Right lobe of liver (tissue), 4 donors: ENCODE measurements around the gene DOCK1.

ENCODE experiments used
- POLR2A ChIP-seq: fragments of 450-650 bp; IDR thresholded peaks from one replicate; pipeline ENCODE4 v1.6.1; 2017; ENCODE audit warnings: antibody characterized with exemption, mild to moderate bottlenecking
- TF ChIP-seq, protein P1 (sequence below), 4 donors: fragments of 200-600 bp in 3 of 4; fragments of 450-650 bp in 1 of 4; IDR thresholded peaks; one replicate each; pipeline versions ENCODE4 v1.5.1 to v1.8.0; 2016 to 2022; ENCODE audit warnings: antibody characterized with exemption in 4 of 4, mild to moderate bottlenecking in 2 of 4
- donor health status: DM: no; HTN: no; CAD: no.
- donor health status: DM: no; HTN: no; CAD: no.
- donor health status: DM: no; HTN: yes; CAD: no.

DNA sequence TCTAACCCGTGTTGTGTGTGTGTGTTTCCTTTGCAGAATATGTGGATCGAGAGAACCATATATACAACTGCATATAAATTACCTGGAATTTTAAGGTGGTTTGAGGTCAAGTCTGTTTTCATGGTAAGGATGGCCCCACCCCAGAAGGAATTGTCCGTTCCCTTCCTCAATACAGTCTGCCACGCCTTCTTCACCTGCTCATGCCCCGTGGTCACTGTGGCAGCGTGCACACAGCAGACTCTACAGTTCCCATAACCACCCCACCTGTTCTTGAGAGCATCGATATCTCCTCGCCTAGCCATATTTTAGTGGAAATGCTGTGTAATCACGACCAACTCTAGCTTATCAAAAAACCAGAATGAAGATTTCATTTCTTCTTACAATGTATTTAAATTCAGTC lies 509.9 kb downstream of the DOCK1 start:
- TF ChIP-seq, protein P1, sequence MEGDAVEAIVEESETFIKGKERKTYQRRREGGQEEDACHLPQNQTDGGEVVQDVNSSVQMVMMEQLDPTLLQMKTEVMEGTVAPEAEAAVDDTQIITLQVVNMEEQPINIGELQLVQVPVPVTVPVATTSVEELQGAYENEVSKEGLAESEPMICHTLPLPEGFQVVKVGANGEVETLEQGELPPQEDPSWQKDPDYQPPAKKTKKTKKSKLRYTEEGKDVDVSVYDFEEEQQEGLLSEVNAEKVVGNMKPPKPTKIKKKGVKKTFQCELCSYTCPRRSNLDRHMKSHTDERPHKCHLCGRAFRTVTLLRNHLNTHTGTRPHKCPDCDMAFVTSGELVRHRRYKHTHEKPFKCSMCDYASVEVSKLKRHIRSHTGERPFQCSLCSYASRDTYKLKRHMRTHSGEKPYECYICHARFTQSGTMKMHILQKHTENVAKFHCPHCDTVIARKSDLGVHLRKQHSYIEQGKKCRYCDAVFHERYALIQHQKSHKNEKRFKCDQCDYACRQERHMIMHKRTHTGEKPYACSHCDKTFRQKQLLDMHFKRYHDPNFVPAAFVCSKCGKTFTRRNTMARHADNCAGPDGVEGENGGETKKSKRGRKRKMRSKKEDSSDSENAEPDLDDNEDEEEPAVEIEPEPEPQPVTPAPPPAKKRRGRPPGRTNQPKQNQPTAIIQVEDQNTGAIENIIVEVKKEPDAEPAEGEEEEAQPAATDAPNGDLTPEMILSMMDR (IDR thresholded peaks at IDR 0.05), result no peak
- no peak for TF ChIP-seq POLR2A
